RWPE2 (cell line): ENCODE measurements around the gene OTOG.

Source experiments
- ATAC-seq: fragments of 200-7000 bp; cut with Tn5 transposase; 3 replicates; pipeline ENCODE4 v1.9.1; 2021; ENCODE audit warnings: low read depth
- DNase-seq: peaks from one replicate; pipeline ENCODE4 v3.0.0-alpha.2; 2020; ENCODE audit warnings: low spot score
- H3K27ac ChIP-seq: fragments of 450-650 bp; 2 replicates; pipeline ENCODE4 v1.5.1; 2017; ENCODE audit warnings: mild to moderate bottlenecking; ENCODE audit not compliant: poor library complexity, severe bottlenecking
- H3K27me3 ChIP-seq: fragments of 250-450 bp; sonication (Bioruptor Pico); 2 replicates; pipeline ENCODE4 v1.5.1; 2021; ENCODE audit warnings: mild to moderate bottlenecking, moderate library complexity; ENCODE audit not compliant: insufficient read depth, poor library complexity, severe bottlenecking
- H3K36me3 ChIP-seq: fragments of 250-450 bp; sonication (Bioruptor Pico); 2 replicates; pipeline ENCODE4 v1.5.1; 2020; ENCODE audit warnings: low read depth, mild to moderate bottlenecking, moderate library complexity
- H3K4me1 ChIP-seq: fragments of 250-450 bp; sonication (Bioruptor Pico); 2 replicates; pipeline ENCODE4 v1.5.1; 2021; ENCODE audit warnings: mild to moderate bottlenecking, moderate library complexity; ENCODE audit not compliant: insufficient read depth, poor library complexity, severe bottlenecking
- H3K4me3 ChIP-seq: fragments of 250-450 bp; sonication (Bioruptor Pico); 2 replicates; pipeline ENCODE4 v1.5.1; 2021; ENCODE audit warnings: mild to moderate bottlenecking, moderate library complexity; ENCODE audit not compliant: severe bottlenecking
- H3K9me3 ChIP-seq: fragments of 250-450 bp; sonication (Bioruptor Pico); 2 replicates; pipeline ENCODE4 v1.5.1; 2021; ENCODE audit warnings: mild to moderate bottlenecking, moderate library complexity; ENCODE audit not compliant: severe bottlenecking
- CTCF ChIP-seq: fragments of 450-650 bp; IDR thresholded peaks from one replicate; pipeline ENCODE4 v1.5.1; 2017; ENCODE audit warnings: mild to moderate bottlenecking, moderate library complexity; ENCODE audit not compliant: poor library complexity, severe bottlenecking

Gene OTOG

GRCh38 chr11:17508306-17508705 lies 38.8 kb upstream of the OTOG start:
- ATAC-seq: no peak
- H3K4me1 ChIP-seq: no peaks in the 10 kb centered on the region
- H3K4me3 ChIP-seq: no peak overlapping the region
- DNase-seq: no peak
- H3K27me3 ChIP-seq: no peaks in the 10 kb centered on the region
- H3K27ac ChIP-seq: no peak overlapping the region
- no peaks in the 10 kb centered on the region for H3K36me3 ChIP-seq
- no peak for TF ChIP-seq CTCF
- no peaks in the 10 kb centered on the region for H3K9me3 ChIP-seq

GRCh38 chr11:17508791-17509190 lies 38.3 kb upstream of the OTOG start:
- TF ChIP-seq CTCF: no peak
- Histone ChIP-seq H3K27ac (no peak overlapping the region), H3K9me3 (no peaks in the 10 kb centered on the region), H3K27me3 (no peaks in the 10 kb centered on the region), H3K4me1 (no peaks in the 10 kb centered on the region), H3K36me3 (no peaks in the 10 kb centered on the region), H3K4me3 (no peak overlapping the region)
- DNase-seq (no peak), ATAC-seq (no peak)

GRCh38 chr11:17510507-17511206 lies 36.4 kb upstream of the OTOG start:
- ATAC-seq (no peak), DNase-seq (no peak)
- Histone ChIP-seq H3K9me3 (no peaks in the 10 kb centered on the region), H3K4me3 (no peak overlapping the region), H3K4me1 (no peaks in the 10 kb centered on the region), H3K27ac (no peak overlapping the region), H3K36me3 (no peaks in the 10 kb centered on the region), H3K27me3 (no peaks in the 10 kb centered on the region)
- no peak for TF ChIP-seq CTCF

GRCh38 chr11:17511571-17511970 lies 35.5 kb upstream of the OTOG start:
- DNase-seq (no peak), ATAC-seq (no peak)
- no peak for TF ChIP-seq CTCF
- H3K4me3 ChIP-seq: no peak overlapping the region
- no peaks in the 10 kb centered on the region for H3K36me3 ChIP-seq
- H3K9me3 ChIP-seq: no peaks in the 10 kb centered on the region
- no peaks in the 10 kb centered on the region for H3K4me1 ChIP-seq
- H3K27me3 ChIP-seq: no peaks in the 10 kb centered on the region
- H3K27ac ChIP-seq: no peak overlapping the region

- DNase-seq (no peak), ATAC-seq (no peak)
- no peak overlapping the region for H3K4me3 ChIP-seq
- H3K36me3 ChIP-seq: no peaks in the 10 kb centered on the region
- no peaks in the 10 kb centered on the region for H3K4me1 ChIP-seq
- no peaks in the 10 kb centered on the region for H3K27me3 ChIP-seq
- TF ChIP-seq CTCF: no peak
- no peak overlapping the region for H3K27ac ChIP-seq
- no peaks in the 10 kb centered on the region for H3K9me3 ChIP-seq
Measured at GRCh38 chr11:17512101-17512500, 35.0 kb upstream of the OTOG start.
